GM12878 (cell line): ENCODE data around the gene PTBP1.

ENCODE experiments used
- BCL3 ChIP-seq: IDR thresholded peaks from 2 replicates; pipeline ENCODE4 v1.6.1; 2011; ENCODE audit warnings: borderline replicate concordance, low read depth, mild to moderate bottlenecking, moderate library complexity, low read length; ENCODE audit not compliant: insufficient read depth, poor library complexity, severe bottlenecking
- BRCA1 ChIP-seq: IDR thresholded peaks from 2 replicates; pipeline ENCODE4 v1.6.1; 2011; ENCODE audit warnings: low read depth, low read length, improper control_type of control experiment
- CTCF ChIP-seq, 3 experiments: IDR thresholded peaks in 2 of 3; conservative IDR thresholded peaks in 1 of 3; 2 replicates each; pipeline ENCODE4 v1.5.1; 2011; ENCODE audit warnings: low read depth in 3 of 3, low read length in 3 of 3, mild to moderate bottlenecking in 3 of 3, control low read depth in 2 of 3, moderate library complexity in 2 of 3, inconsistent platforms in 1 of 3, mixed read lengths in 1 of 3; ENCODE audit not compliant: control insufficient read depth in 2 of 3, insufficient read depth in 1 of 3; ENCODE audit errors: extremely low read depth in 1 of 3
- EED ChIP-seq: sonication (generic); IDR thresholded peaks from 2 replicates; pipeline ENCODE4 v1.6.1; 2016; ENCODE audit warnings: antibody characterized with exemption, low read depth
- EGR1 ChIP-seq, 2 experiments: IDR thresholded peaks; 1 replicate in 1 of 2; 2 replicates in 1 of 2; pipeline ENCODE4 v1.6.1; 2011 to 2012; ENCODE audit warnings: low read depth in 2 of 2, low read length in 2 of 2, borderline replicate concordance in 1 of 2, mild to moderate bottlenecking in 1 of 2, moderate library complexity in 1 of 2
- MAX ChIP-seq: IDR thresholded peaks from 2 replicates; pipeline ENCODE4 v1.6.1; 2012; ENCODE audit warnings: low read depth, low read length, improper control_type of control experiment
- NBN ChIP-seq: fragments of 450-650 bp; IDR thresholded peaks from 2 replicates; pipeline ENCODE4 v1.6.1; 2016
- TBL1XR1 ChIP-seq: IDR thresholded peaks from 2 replicates; pipeline ENCODE4 v1.6.1; 2012; ENCODE audit warnings: low read depth, low read length, improper control_type of control experiment
- ZNF217 ChIP-seq: fragments of 450-650 bp; IDR thresholded peaks from 2 replicates; pipeline ENCODE4 v1.6.1; 2017; ENCODE audit warnings: antibody characterized with exemption, mild to moderate bottlenecking
- ZNF274 ChIP-seq: IDR thresholded peaks from one replicate; pipeline ENCODE4 v1.8.0; 2011; ENCODE audit not compliant: insufficient read length, insufficient read depth

- no peak for TF ChIP-seq TBL1XR1
- no peak for TF ChIP-seq EED
- TF ChIP-seq MAX = no peak
- no peak for TF ChIP-seq CTCF (IDR thresholded peaks at IDR 0.05 in 2 of 3, conservative IDR thresholded peaks at IDR 0.05 in 1 of 3; ENCODE audit: control insufficient read depth in 2 of 3, extremely low read depth in 1 of 3, insufficient read depth in 1 of 3, low read depth in 3 of 3, low read length in 3 of 3)
- TF ChIP-seq ZNF274 = no peak
- TF ChIP-seq EGR1 (IDR thresholded peaks at IDR 0.05; ENCODE audit: borderline replicate concordance in 1 of 2, low read depth in 2 of 2, low read length in 2 of 2) = no peak
- no peak for TF ChIP-seq NBN
- TF ChIP-seq ZNF217 = no peak
- no peak for TF ChIP-seq BCL3
- no peak for TF ChIP-seq BRCA1
These were observed 32.0 kb upstream of the PTBP1 start for GRCh38 chr19:765179-765738.
